Measurements from ENCODE around the gene SYNGAP1.
A peak's percentile ranks its signal among the peaks of the same experiment; 100 is the strongest.

Gene SYNGAP1

GRCh38 chr6:33434961-33435360, 15.1 kb downstream of the SYNGAP1 start:
- TF ChIP-seq ZNF274 (IDR thresholded peaks at IDR 0.05; ENCODE audit: low read depth, low read length) (no peak), YY1 (IDR thresholded peaks at IDR 0.05; ENCODE audit: insufficient read depth, insufficient read length) (no peak), SUZ12 (IDR thresholded peaks at IDR 0.05; ENCODE audit: extremely low read depth, insufficient read depth, insufficient read length) (no peak)
- peaks cover 10% of the 10 kb centered on the region for H3K4me1 ChIP-seq (ENCODE audit: insufficient read depth, insufficient read length)
- H3K9ac ChIP-seq (ENCODE audit: insufficient read length, low read depth) = peak overlapping the region; percentile 44
- H3K36me3 ChIP-seq (ENCODE audit: insufficient read depth, insufficient read length, low read length) = peaks cover 45% of the 10 kb centered on the region
- H3K4me3 ChIP-seq (ENCODE audit: insufficient read length, low read depth) = no peak overlapping the region
- H3K9me3 ChIP-seq (ENCODE audit: insufficient read depth, low read length) = no peaks in the 10 kb centered on the region
- no peak for DNase-seq (ENCODE audit: low read depth, low spot score)
- H3K27me3 ChIP-seq (ENCODE audit: insufficient read depth, insufficient read length) = no peaks in the 10 kb centered on the region

- Histone ChIP-seq H3K4me3 (ENCODE audit: insufficient read length, low read depth) (no peak overlapping the region), H3K36me3 (ENCODE audit: insufficient read depth, insufficient read length, low read length) (peaks cover 71% of the 10 kb centered on the region)
- no peak for TF ChIP-seq SUZ12 (IDR thresholded peaks at IDR 0.05; ENCODE audit: extremely low read depth, insufficient read depth, insufficient read length)
- no peak for TF ChIP-seq ZNF274 (IDR thresholded peaks at IDR 0.05; ENCODE audit: low read depth, low read length)
- TF ChIP-seq YY1 (IDR thresholded peaks at IDR 0.05; ENCODE audit: insufficient read depth, insufficient read length) = no peak
Measured at GRCh38 chr6:33437666-33438065, 17.8 kb downstream of the SYNGAP1 start.

GRCh38 chr6:33438978-33439594, 19.2 kb downstream of the SYNGAP1 start:
- peaks cover 83% of the 10 kb centered on the region for H3K36me3 ChIP-seq (ENCODE audit: insufficient read depth, insufficient read length, low read length)
- TF ChIP-seq SUZ12 (IDR thresholded peaks at IDR 0.05; ENCODE audit: extremely low read depth, insufficient read depth, insufficient read length) = no peak
- TF ChIP-seq ZNF274 (IDR thresholded peaks at IDR 0.05; ENCODE audit: low read depth, low read length) = no peak
- no peak for TF ChIP-seq YY1 (IDR thresholded peaks at IDR 0.05; ENCODE audit: insufficient read depth, insufficient read length)

More at GRCh38 chr6:33437666-33438065, 17.8 kb downstream of the SYNGAP1 start:
- no peak for DNase-seq (ENCODE audit: low read depth, low spot score)
- Histone ChIP-seq H3K27me3 (ENCODE audit: insufficient read depth, insufficient read length) (no peaks in the 10 kb centered on the region), H3K4me1 (ENCODE audit: insufficient read depth, insufficient read length) (peaks cover 4% of the 10 kb centered on the region), H3K9ac (ENCODE audit: insufficient read length, low read depth) (no peak overlapping the region), H3K9me3 (ENCODE audit: insufficient read depth, low read length) (no peaks in the 10 kb centered on the region)

GRCh38 chr6:33439956-33440648, 20.2 kb downstream of the SYNGAP1 start:
- DNase-seq (ENCODE audit: low read depth, low spot score) = no peak
- Histone ChIP-seq H3K4me1 (ENCODE audit: insufficient read depth, insufficient read length) (peaks cover 2% of the 10 kb centered on the region), H3K4me3 (ENCODE audit: insufficient read length, low read depth) (no peak overlapping the region), H3K36me3 (ENCODE audit: insufficient read depth, insufficient read length, low read length) (peaks cover 91% of the 10 kb centered on the region), H3K9me3 (ENCODE audit: insufficient read depth, low read length) (no peaks in the 10 kb centered on the region), H3K27me3 (ENCODE audit: insufficient read depth, insufficient read length) (no peaks in the 10 kb centered on the region), H3K9ac (ENCODE audit: insufficient read length, low read depth) (no peak overlapping the region)
- TF ChIP-seq YY1 (IDR thresholded peaks at IDR 0.05; ENCODE audit: insufficient read depth, insufficient read length) (no peak), ZNF274 (IDR thresholded peaks at IDR 0.05; ENCODE audit: low read depth, low read length) (no peak), SUZ12 (IDR thresholded peaks at IDR 0.05; ENCODE audit: extremely low read depth, insufficient read depth, insufficient read length) (no peak)

More at GRCh38 chr6:33438978-33439594, 19.2 kb downstream of the SYNGAP1 start:
- H3K4me1 ChIP-seq (ENCODE audit: insufficient read depth, insufficient read length) = peaks cover 4% of the 10 kb centered on the region
- DNase-seq (ENCODE audit: low read depth, low spot score) = no peak
- H3K4me3 ChIP-seq (ENCODE audit: insufficient read length, low read depth) = no peak overlapping the region
- H3K27me3 ChIP-seq (ENCODE audit: insufficient read depth, insufficient read length) = no peaks in the 10 kb centered on the region
- no peaks in the 10 kb centered on the region for H3K9me3 ChIP-seq (ENCODE audit: insufficient read depth, low read length)
- no peak overlapping the region for H3K9ac ChIP-seq (ENCODE audit: insufficient read length, low read depth)

GRCh38 chr6:33440649-33441309, 20.9 kb downstream of the SYNGAP1 start:
- TF ChIP-seq SUZ12 (IDR thresholded peaks at IDR 0.05; ENCODE audit: extremely low read depth, insufficient read depth, insufficient read length) = no peak
- no peak for TF ChIP-seq YY1 (IDR thresholded peaks at IDR 0.05; ENCODE audit: insufficient read depth, insufficient read length)
- TF ChIP-seq ZNF274 (IDR thresholded peaks at IDR 0.05; ENCODE audit: low read depth, low read length) = no peak
- no peak for DNase-seq (ENCODE audit: low read depth, low spot score)
- Histone ChIP-seq H3K9ac (ENCODE audit: insufficient read length, low read depth) (no peak overlapping the region), H3K36me3 (ENCODE audit: insufficient read depth, insufficient read length, low read length) (peaks cover 87% of the 10 kb centered on the region), H3K4me3 (ENCODE audit: insufficient read length, low read depth) (no peak overlapping the region), H3K27me3 (ENCODE audit: insufficient read depth, insufficient read length) (no peaks in the 10 kb centered on the region), H3K9me3 (ENCODE audit: insufficient read depth, low read length) (no peaks in the 10 kb centered on the region), H3K4me1 (ENCODE audit: insufficient read depth, insufficient read length) (no peaks in the 10 kb centered on the region)

- Histone ChIP-seq H3K36me3 (ENCODE audit: insufficient read depth, insufficient read length, low read length) (peaks cover 88% of the 10 kb centered on the region), H3K4me3 (ENCODE audit: insufficient read length, low read depth) (no peak overlapping the region), H3K9me3 (ENCODE audit: insufficient read depth, low read length) (no peaks in the 10 kb centered on the region), H3K4me1 (ENCODE audit: insufficient read depth, insufficient read length) (no peaks in the 10 kb centered on the region), H3K27me3 (ENCODE audit: insufficient read depth, insufficient read length) (no peaks in the 10 kb centered on the region), H3K9ac (ENCODE audit: insufficient read length, low read depth) (no peak overlapping the region)
- no peak for DNase-seq (ENCODE audit: low read depth, low spot score)
- TF ChIP-seq YY1 (IDR thresholded peaks at IDR 0.05; ENCODE audit: insufficient read depth, insufficient read length) = no peak
- TF ChIP-seq ZNF274 (IDR thresholded peaks at IDR 0.05; ENCODE audit: low read depth, low read length) = no peak
Measured at GRCh38 chr6:33441457-33441856, 21.6 kb downstream of the SYNGAP1 start.

GRCh38 chr6:33442283-33442682, 22.4 kb downstream of the SYNGAP1 start:
- H3K4me1 ChIP-seq (ENCODE audit: insufficient read depth, insufficient read length) = no peaks in the 10 kb centered on the region
- DNase-seq (ENCODE audit: low read depth, low spot score) = no peak
- no peaks in the 10 kb centered on the region for H3K9me3 ChIP-seq (ENCODE audit: insufficient read depth, low read length)
- no peaks in the 10 kb centered on the region for H3K27me3 ChIP-seq (ENCODE audit: insufficient read depth, insufficient read length)
- H3K4me3 ChIP-seq (ENCODE audit: insufficient read length, low read depth) = no peak overlapping the region
- H3K9ac ChIP-seq (ENCODE audit: insufficient read length, low read depth) = no peak overlapping the region
- H3K36me3 ChIP-seq (ENCODE audit: insufficient read depth, insufficient read length, low read length) = peaks cover 88% of the 10 kb centered on the region
- TF ChIP-seq YY1 (IDR thresholded peaks at IDR 0.05; ENCODE audit: insufficient read depth, insufficient read length) = no peak
- no peak for TF ChIP-seq SUZ12 (IDR thresholded peaks at IDR 0.05; ENCODE audit: extremely low read depth, insufficient read depth, insufficient read length)
- no peak for TF ChIP-seq ZNF274 (IDR thresholded peaks at IDR 0.05; ENCODE audit: low read depth, low read length)

Measured in NT2/D1 (cell line).